Measurements from ENCODE around the gene AKAP13. TPM values are rescaled to one million over a fixed set of nuclear protein-coding genes. Genes with fewer than 3 reads are reported as not detected.
"Not testable (repeated sequence)": the region's sequence is repeated elsewhere in the genome, so short reads cannot be mapped to it uniquely, and the experiment has no call there.

The AKAP13 gene
- total and polyA plus RNA-seq, 9 donors = 45.3 to 190 (median 98.6) TPM

- peak in 3 of 5 donors; percentile 23 to 72 (median 36) for DNase-seq
These were observed 105.7 kb downstream of the AKAP13 start for GRCh38 chr15:85485956-85486567.

GRCh38 chr15:85487796-85488195, 107.4 kb downstream of the AKAP13 start:
- not testable (repeated sequence) for H3K4me3 ChIP-seq; H3K27ac ChIP-seq; H3K9me3 ChIP-seq; H3K36me3 ChIP-seq; DNase-seq; H3K27me3 ChIP-seq; H3K4me1 ChIP-seq (ENCODE audit: insufficient read depth)
- WGBS, 3 donors = 90 to 93% (median 92%) methylated on average over 7 of the region's 7 CpGs
- intact Hi-C loops (cut with DNase I) = loop anchor here in 2 of 4 donors (10.0 kb wide), 3 partner anchors 127 to 347 kb away; no protein-coding TSS in a partner anchor

More at GRCh38 chr15:85485956-85486567, 105.7 kb downstream of the AKAP13 start:
- TF ChIP-seq EP300 (IDR thresholded peaks at IDR 0.05) = no peak
- TF ChIP-seq CTCF (IDR thresholded peaks at IDR 0.05) = peak; percentile 61 to 74 (median 67)
- Histone ChIP-seq H3K27ac (no peak overlapping the region), H3K9me3 (no peaks in the 10 kb centered on the region), H3K4me3 (no peak overlapping the region), H3K27me3 (no peaks in the 10 kb centered on the region), H3K4me1 (ENCODE audit: insufficient read depth) (no peaks in the 10 kb centered on the region), H3K36me3 (no peaks in the 10 kb centered on the region)
- intact Hi-C loops (cut with DNase I) = loop anchor here in 2 of 4 donors (10.0 kb wide), 3 partner anchors 129 to 349 kb away; no protein-coding TSS in a partner anchor

- Histone ChIP-seq H3K36me3 (no peaks in the 10 kb centered on the region), H3K27me3 (no peaks in the 10 kb centered on the region), H3K27ac (no peak overlapping the region), H3K4me1 (ENCODE audit: insufficient read depth) (no peaks in the 10 kb centered on the region), H3K4me3 (no peak overlapping the region), H3K9me3 (no peaks in the 10 kb centered on the region)
- intact Hi-C loops (cut with DNase I) = loop anchor here in 2 of 4 donors (10.0 kb wide), 3 partner anchors 126 to 346 kb away; no protein-coding TSS in a partner anchor
- TF ChIP-seq EP300 (IDR thresholded peaks at IDR 0.05) = no peak
- TF ChIP-seq CTCF (IDR thresholded peaks at IDR 0.05) = no peak
- TF ChIP-seq POLR2A (IDR thresholded peaks at IDR 0.05) = no peak
- DNase-seq = no peak
- WGBS, 3 donors = 85 to 94% (median 90%) methylated on average over 1 of the region's 1 CpG
These were observed 108.6 kb downstream of the AKAP13 start for GRCh38 chr15:85488997-85489396.

GRCh38 chr15:85489773-85490493, 109.5 kb downstream of the AKAP13 start:
- no peak for DNase-seq

More at GRCh38 chr15:85489773-85490493, 109.5 kb downstream of the AKAP13 start:
- no peaks in the 10 kb centered on the region for H3K4me1 ChIP-seq (ENCODE audit: insufficient read depth)
- no peak overlapping the region for H3K27ac ChIP-seq
- no peaks in the 10 kb centered on the region for H3K9me3 ChIP-seq
- no peak overlapping the region for H3K4me3 ChIP-seq
- intact Hi-C loops (cut with DNase I) = loop anchor here in 2 of 4 donors (10.0 kb wide), 3 partner anchors 125 to 345 kb away; no protein-coding TSS in a partner anchor
- no peaks in the 10 kb centered on the region for H3K36me3 ChIP-seq
- TF ChIP-seq EP300 (IDR thresholded peaks at IDR 0.05) (no peak), POLR2A (IDR thresholded peaks at IDR 0.05) (no peak), CTCF (IDR thresholded peaks at IDR 0.05) (no peak)
- no peaks in the 10 kb centered on the region for H3K27me3 ChIP-seq
- 83 to 92% (median 89%) methylated on average over 3 of the region's 3 CpGs for WGBS, 3 donors

Measured in ovary (tissue), 9 donors.